Activated T-helper 9 cell treated with anti-CD3 and anti-CD28 coated beads, Interleukin-2, amount 50 U/mL, for 16 hours (primary cell): ENCODE results near the gene PDCD1.
"Not testable (repeated sequence)": the region's sequence is repeated elsewhere in the genome, so short reads cannot be mapped to it uniquely, and the experiment has no call there.

Experiments
- DNase-seq: peaks from one replicate; pipeline ENCODE4 v3.0.0-alpha.2; 2020; ENCODE audit warnings: low read depth

Gene PDCD1

GRCh38 chr2:241800198-241800903 lies 58.3 kb downstream of the PDCD1 start:
- not testable (repeated sequence) for DNase-seq
